Measurements from ENCODE around the gene PPIH.
"Not testable (repeated sequence)": the region's sequence is repeated elsewhere in the genome, so short reads cannot be mapped to it uniquely, and the experiment has no call there.

Gene PPIH

GRCh38 chr1:42657981-42658876 lies at the start of gene PPIH:
TSS of gene PPIH (plus strand) at chr1:42658423. CDS start at chr1:42658447, 24 bp downstream.
- peak; percentile 73 for DNase-seq

DNA sequence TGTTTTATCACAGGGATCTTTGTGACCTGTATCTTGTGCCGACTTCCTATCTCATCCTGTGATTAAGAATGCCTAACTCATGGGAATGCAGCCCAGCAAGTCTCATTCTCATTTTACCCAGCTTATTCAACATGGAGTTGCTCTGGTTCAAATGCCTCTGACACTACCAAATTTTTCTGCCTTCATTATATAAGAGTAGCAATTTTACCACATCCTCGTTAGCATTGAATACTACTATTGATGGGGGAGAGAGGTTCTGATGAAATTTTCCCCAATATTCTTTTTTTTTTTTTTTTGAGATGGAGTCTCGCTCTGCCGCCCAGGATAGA lies 44.5 kb upstream of the PPIH start:
- no peak for DNase-seq

- no peak for DNase-seq
Measured at GRCh38 chr1:42618866-42619265, 39.4 kb upstream of the PPIH start.

GRCh38 chr1:42620307-42620706 lies 37.9 kb upstream of the PPIH start:
- no peak for DNase-seq

GRCh38 chr1:42621180-42621579 lies 37.0 kb upstream of the PPIH start:
- not testable (repeated sequence) for DNase-seq

DNA sequence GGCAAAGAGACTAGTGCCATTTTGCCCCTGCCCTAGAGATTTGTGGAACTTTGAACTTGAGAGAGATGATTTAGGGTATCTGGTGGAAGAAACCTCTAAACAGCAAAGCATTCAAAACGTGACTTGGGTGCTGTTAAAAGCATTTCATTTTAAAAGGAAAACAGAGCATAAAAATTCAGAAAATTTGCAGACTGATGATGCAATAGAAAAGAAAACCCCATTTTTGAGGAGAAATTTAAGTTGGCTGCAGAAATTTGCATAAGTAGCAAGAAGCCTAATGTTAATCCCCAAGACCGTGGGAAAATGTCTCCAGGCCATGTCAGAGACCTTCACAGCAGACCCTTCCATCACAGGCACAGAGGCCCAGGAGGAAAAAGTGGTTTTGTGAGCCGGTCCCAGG lies 31.0 kb upstream of the PPIH start:
- not testable (repeated sequence) for DNase-seq

- DNase-seq, result no peak
Measured at GRCh38 chr1:42639116-42639515, 19.1 kb upstream of the PPIH start.

- DNase-seq, result no peak
Measured at GRCh38 chr1:42646056-42646455, 12.2 kb upstream of the PPIH start.

- no peak for DNase-seq
Measured at GRCh38 chr1:42657201-42657600, 1.0 kb upstream of the PPIH start.

DNA sequence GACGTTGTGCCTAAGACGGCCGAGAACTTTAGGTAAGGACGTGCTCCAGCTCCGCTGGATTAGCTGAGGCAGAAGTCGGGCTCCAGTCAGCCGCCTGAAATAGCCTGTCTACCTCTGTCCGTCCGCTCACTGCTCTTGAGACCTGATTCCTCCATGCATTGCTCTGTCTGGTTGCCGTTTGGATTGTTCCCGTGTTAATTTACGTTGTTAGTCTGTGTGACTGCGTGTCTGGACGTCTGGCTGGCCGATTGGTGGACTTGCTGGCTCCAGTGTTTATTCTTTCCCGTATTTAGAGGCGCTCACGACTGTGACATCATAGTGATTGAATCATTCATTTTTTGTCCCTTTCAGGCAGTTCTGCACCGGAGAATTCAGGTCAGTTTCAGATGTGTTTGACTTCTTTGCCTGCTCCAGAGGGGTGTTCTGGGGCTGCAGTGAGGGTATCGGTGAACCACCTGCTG lies 684 bp downstream of the PPIH start:
- no peak for DNase-seq

GRCh38 chr1:42660907-42661500 lies 2.8 kb downstream of the PPIH start:
- DNase-seq, result no peak

- no peak for DNase-seq
Measured at GRCh38 chr1:42669936-42670335, 11.7 kb downstream of the PPIH start.

DNA sequence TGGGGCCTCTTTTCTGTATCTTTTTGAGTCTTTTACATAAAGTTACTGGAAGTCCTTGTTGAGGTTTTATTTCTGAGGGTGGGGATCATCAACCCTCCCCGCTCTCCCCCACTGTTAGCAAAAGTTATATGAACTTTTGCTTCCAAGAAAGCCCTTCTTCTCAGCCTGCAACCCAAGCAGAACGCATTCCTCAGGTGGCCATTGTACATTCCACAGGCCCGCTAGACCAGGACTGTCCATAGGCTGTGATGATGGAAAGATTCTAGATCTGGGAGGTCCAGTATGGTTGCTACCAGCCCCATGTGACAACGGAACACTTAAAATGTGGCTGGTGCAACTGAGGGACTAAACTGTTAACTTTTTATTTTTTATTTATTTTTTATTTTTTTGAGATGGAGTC lies 12.2 kb downstream of the PPIH start:
- no peak for DNase-seq

DNA sequence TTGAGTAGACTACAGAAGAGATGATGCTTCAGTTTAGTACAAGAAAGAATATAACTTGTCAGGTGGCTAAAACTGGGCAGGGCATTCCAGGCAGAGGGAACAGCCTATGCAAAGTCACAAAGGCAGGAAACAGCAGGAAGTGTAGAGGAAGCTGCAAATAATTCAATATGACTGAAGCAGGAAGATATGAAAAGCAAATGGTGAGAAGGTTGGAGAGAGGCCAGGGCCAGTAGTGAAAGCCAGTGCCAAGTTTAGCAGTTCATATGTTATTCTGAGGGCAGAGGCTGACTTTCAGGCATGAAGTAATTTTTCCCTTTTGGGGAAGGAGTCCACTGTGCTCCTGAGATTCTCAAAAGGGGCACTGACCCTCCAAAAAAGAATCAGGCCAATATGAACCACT lies 16.0 kb downstream of the PPIH start:
- DNase-seq, result no peak

- no peak for DNase-seq
Measured at GRCh38 chr1:42674682-42675081, 16.5 kb downstream of the PPIH start.

DNA sequence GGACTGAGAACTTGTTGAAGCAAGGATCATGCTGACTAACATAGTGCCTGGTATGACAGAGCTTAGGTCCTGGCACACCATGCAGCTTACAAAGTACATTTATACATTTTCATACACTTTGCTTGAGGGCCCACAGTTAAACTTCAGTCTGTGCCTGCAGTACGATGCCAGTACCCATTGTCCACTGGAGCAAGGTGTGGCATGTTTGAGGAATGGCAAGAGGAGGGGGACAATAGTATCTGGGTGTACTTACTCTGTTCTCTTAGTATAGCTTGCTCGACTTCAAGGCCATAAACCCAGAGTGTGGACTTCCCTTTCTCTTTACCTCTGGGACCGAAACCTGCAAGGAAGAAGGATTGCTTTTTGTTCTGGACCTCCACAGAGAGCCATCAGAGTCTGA lies 17.2 kb downstream of the PPIH start:
- no peak for DNase-seq

DNA sequence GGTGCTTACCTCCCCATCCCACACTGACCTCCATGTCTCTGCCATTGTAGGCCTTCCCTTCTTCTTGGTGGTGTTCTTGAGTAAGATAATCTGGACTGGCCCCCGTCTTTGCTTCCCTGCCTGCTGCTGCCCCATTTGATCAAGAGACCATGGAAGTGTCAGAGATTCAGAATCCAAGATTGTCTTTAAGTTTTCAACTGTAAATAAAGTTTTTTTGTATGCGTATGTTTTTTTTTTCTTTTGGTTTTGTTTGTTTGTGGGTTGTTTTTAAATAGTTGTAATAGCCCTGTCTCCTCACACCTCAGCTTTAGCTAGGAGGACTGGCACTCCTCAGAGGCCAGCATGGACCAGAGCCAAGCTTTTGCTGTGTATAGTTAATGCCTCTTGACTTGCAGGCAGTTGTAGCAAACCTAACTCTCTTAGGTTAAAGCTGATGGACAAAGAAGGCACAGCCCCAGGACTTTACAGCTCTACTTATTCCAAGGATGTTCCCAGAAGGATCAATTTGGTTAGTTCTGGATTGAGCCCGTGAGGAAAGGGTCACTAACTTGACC lies 18.4 kb downstream of the PPIH start:
- DNase-seq, result no peak

- DNase-seq, result no peak
Measured at GRCh38 chr1:42679364-42679983, 21.3 kb downstream of the PPIH start.

DNA sequence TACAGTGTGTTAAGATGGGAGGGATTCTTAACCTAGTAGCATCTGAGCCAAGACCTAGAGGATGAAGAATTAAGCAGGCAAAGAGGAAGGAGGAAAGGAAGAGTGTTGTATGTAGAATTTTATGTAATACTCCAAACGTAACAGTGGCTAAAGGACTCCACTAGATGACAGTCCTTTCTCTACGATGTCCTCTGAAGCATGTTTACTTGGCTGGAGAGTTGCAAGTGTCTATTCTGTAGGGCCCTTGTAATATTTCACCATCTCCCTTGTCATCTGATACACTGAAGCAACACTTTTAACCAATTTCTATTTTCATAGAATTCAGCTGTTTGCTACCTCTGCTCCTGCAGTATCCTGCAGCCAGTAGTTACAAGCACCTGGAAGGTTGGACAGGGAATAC lies 21.8 kb downstream of the PPIH start:
- DNase-seq, result no peak

- DNase-seq, result no peak
Measured at GRCh38 chr1:42680921-42681683, 22.9 kb downstream of the PPIH start.

DNA sequence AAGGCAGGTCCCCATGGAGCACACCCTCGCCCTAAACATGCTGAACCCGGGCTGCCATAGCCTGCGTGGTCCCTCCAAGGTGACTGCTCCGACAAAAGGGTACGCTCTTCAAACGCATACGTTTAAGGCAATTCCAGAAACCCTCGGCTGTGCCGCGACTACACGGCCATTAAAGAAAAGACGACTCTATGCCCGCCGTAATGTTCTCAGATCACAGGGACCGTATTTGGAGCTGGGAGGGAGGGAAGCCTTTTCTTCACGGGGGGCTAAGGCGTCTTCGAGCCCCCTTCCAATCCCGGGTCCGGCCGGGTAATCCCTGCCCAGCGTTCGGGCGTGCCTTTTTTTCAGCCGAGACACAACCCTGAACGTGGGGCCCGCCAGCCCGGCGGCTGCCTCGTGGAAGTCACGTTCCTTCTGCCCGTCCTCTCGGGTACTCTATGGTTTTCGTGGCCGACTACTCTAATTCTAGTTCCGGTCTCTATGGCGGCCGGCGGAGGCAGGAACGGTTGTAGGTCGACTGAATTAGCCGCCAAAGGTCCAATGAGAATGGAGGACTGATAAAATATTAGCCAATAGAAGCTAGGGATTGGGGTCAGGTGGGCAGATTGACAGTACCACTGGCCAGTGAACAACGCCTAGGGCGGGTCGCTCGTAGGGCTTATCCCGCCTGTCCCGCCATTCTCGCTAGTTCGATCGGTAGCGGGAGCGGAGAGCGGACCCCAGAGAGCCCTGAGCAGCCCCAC lies 23.7 kb downstream of the PPIH start, which contains the start of gene YBX1:
YBX1 (plus strand) TSS at position 678 of the 743 bp plus-strand sequence. CDS start 148 bp downstream, outside the sequence.
- DNase-seq, result peak; percentile 98

DNA sequence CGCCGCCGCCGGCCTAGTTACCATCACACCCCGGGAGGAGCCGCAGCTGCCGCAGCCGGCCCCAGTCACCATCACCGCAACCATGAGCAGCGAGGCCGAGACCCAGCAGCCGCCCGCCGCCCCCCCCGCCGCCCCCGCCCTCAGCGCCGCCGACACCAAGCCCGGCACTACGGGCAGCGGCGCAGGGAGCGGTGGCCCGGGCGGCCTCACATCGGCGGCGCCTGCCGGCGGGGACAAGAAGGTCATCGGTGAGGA lies 24.2 kb downstream of the PPIH start:
- DNase-seq, result not testable (repeated sequence)
